Endodermal cell (in vitro differentiated cells): Measurements from ENCODE around the gene MMP7. TPM values are rescaled to one million over a fixed set of nuclear protein-coding genes. Genes with fewer than 3 reads are reported as not detected.

ENCODE experiments used
- DNase-seq: peaks from one replicate; pipeline ENCODE4 v3.0.0-alpha.2; 2017
- H3K27ac ChIP-seq: 2 replicates; pipeline ENCODE4 v1.5.1; 2013; ENCODE audit warnings: mild to moderate bottlenecking, low read depth, low read length, moderate library complexity
- H3K27me3 ChIP-seq: 2 replicates; pipeline ENCODE4 v1.6.1; 2013; ENCODE audit warnings: mild to moderate bottlenecking, low read length, moderate library complexity; ENCODE audit not compliant: insufficient read depth, control insufficient read depth, poor library complexity, severe bottlenecking
- H3K36me3 ChIP-seq: 2 replicates; pipeline ENCODE4 v1.7.0; 2013; ENCODE audit warnings: mild to moderate bottlenecking, low read length, moderate library complexity; ENCODE audit not compliant: control insufficient read depth, insufficient read depth
- H3K4me1 ChIP-seq: one replicate; pipeline ENCODE4 v1.7.0; 2013; ENCODE audit warnings: low read length; ENCODE audit not compliant: control insufficient read depth, insufficient read depth
- H3K4me3 ChIP-seq: 2 replicates; pipeline ENCODE4 v1.5.1; 2013; ENCODE audit warnings: mild to moderate bottlenecking, low read length, moderate library complexity
- H3K9ac ChIP-seq: 2 replicates; pipeline ENCODE4 v1.6.1; 2013; ENCODE audit warnings: mild to moderate bottlenecking, low read length, moderate library complexity; ENCODE audit not compliant: poor library complexity, severe bottlenecking; ENCODE audit errors: extremely low read depth
- H3K9me3 ChIP-seq: 2 replicates; pipeline ENCODE4 v1.6.1; 2013; ENCODE audit warnings: mild to moderate bottlenecking, low read length, moderate library complexity; ENCODE audit not compliant: control insufficient read depth
- H3K27ac Mint-ChIP-seq: 2 replicates; pipeline ENCODE4 v1.8.0; 2020; ENCODE audit warnings: mixed read lengths
- H3K27me3 Mint-ChIP-seq: 2 replicates; pipeline ENCODE4 v1.8.0; 2021; ENCODE audit warnings: mild to moderate bottlenecking, mixed read lengths; ENCODE audit not compliant: insufficient read depth
- H3K36me3 Mint-ChIP-seq: 2 replicates; pipeline ENCODE4 v1.8.0; 2020; ENCODE audit warnings: low read depth, mixed read lengths
- H3K4me1 Mint-ChIP-seq: 2 replicates; pipeline ENCODE4 v1.8.0; 2020; ENCODE audit warnings: mixed read lengths
- H3K4me3 Mint-ChIP-seq: 2 replicates; pipeline ENCODE4 v1.8.0; 2020; ENCODE audit warnings: mild to moderate bottlenecking, moderate library complexity, mixed read lengths
- H3K9me3 Mint-ChIP-seq: 2 replicates; pipeline ENCODE4 v1.8.0; 2020; ENCODE audit warnings: mild to moderate bottlenecking, mixed read lengths
- WGBS, 2 experiments: methylation state at CpG; one replicate each; pipeline versions ENCODE4 v1.1.5 to v1.1.7; 2013; ENCODE audit warnings: missing lambda C conversion rate in 2 of 2, mixed read lengths in 1 of 2; ENCODE audit not compliant: insufficient coverage in 1 of 2, insufficient read length in 1 of 2; 5-methylcytosine and 5-hydroxymethylcytosine counted together
- total RNA-seq, 2 donors: library from RNA; stranded (reverse); fragmentation: NEBNext Ultra II Directional in 1 of 2; extraction: Animal tissue kit (Norgen Biotek cat#: 25700) in 1 of 2; gene quantifications; 2 replicates in 1 of 2; 3 replicates in 1 of 2; pipeline ENCODE4 v1.2.1, GENCODE V29; 2021
- TF ChIP-seq, protein P1 (sequence below): fragments of 200-600 bp; sonication (generic); conservative IDR thresholded peaks from 2 replicates; pipeline ENCODE4 v1.5.0; 2021; ENCODE audit warnings: antibody characterized with exemption, mild to moderate bottlenecking

Gene MMP7
- total RNA-seq, 2 donors from 2014 or later: not detected

DNA sequence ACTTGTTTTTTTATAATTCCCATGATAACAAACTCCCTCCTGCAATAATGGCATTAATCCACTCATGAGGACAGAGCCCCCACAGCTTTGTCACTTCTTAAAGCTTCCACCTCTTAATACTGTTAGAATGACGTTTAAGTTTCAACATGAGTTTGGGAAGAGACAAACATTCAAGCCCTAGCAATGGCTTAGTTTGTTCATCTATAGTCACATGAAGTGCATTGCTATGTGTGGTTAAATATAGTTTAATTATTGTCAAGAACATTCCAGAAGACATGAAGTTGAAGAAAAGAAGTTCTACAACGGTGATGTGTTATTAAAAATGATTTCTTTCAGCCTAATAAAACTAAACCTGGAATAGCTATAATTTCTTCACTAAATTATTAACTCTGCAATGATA is 30.6 kb downstream of the MMP7 start:
- Histone ChIP-seq H3K9me3 (no peaks in the 10 kb centered on the region), H3K4me1 (peaks cover 4% of the 10 kb centered on the region), H3K9ac (no peak overlapping the region), H3K36me3 (no peaks in the 10 kb centered on the region), H3K4me3 (no peak overlapping the region), H3K27me3 (no peaks in the 10 kb centered on the region), H3K27ac (no peak overlapping the region)
- TF ChIP-seq, protein P1, sequence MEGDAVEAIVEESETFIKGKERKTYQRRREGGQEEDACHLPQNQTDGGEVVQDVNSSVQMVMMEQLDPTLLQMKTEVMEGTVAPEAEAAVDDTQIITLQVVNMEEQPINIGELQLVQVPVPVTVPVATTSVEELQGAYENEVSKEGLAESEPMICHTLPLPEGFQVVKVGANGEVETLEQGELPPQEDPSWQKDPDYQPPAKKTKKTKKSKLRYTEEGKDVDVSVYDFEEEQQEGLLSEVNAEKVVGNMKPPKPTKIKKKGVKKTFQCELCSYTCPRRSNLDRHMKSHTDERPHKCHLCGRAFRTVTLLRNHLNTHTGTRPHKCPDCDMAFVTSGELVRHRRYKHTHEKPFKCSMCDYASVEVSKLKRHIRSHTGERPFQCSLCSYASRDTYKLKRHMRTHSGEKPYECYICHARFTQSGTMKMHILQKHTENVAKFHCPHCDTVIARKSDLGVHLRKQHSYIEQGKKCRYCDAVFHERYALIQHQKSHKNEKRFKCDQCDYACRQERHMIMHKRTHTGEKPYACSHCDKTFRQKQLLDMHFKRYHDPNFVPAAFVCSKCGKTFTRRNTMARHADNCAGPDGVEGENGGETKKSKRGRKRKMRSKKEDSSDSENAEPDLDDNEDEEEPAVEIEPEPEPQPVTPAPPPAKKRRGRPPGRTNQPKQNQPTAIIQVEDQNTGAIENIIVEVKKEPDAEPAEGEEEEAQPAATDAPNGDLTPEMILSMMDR: no peak
- H3K4me1 Mint-ChIP-seq: peaks cover 6% of the 10 kb centered on the region
- no peaks in the 10 kb centered on the region for H3K9me3 Mint-ChIP-seq
- DNase-seq: no peak
- H3K36me3 Mint-ChIP-seq: no peaks in the 10 kb centered on the region
- H3K27ac Mint-ChIP-seq: no peak overlapping the region
- H3K4me3 Mint-ChIP-seq: no peak overlapping the region
- no peaks in the 10 kb centered on the region for H3K27me3 Mint-ChIP-seq
- WGBS, 2 experiments: 88% methylated on average over 1 of the region's 2 CpGs; no CpG with 5 or more reads in 1 of the 2 experiments

DNA sequence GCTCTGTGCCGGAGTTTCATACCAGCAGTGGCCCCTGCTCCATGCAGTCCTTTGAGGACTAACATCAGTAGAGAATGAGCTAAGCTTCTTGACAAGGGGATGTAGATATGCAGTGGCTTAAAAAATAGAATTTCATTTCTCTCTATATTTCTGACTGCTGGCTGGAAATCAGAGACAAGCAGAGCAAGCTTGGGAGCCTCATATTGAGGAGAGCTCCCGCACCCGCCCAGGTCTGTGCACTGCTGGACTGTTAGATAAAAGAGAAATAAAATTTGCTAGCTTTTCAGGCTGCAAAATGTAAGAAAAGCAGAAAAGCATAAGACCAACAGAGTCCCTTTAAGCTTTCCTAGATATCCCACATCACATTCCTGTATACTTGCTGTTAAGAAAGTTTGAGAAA is 31.4 kb downstream of the MMP7 start:
- Mint-ChIP-seq H3K36me3 (no peaks in the 10 kb centered on the region), H3K27me3 (no peaks in the 10 kb centered on the region), H3K27ac (no peak overlapping the region), H3K4me3 (no peak overlapping the region), H3K4me1 (peaks cover 6% of the 10 kb centered on the region), H3K9me3 (no peaks in the 10 kb centered on the region)
- Histone ChIP-seq H3K27me3 (no peaks in the 10 kb centered on the region), H3K4me3 (no peak overlapping the region), H3K9me3 (no peaks in the 10 kb centered on the region), H3K27ac (no peak overlapping the region), H3K36me3 (no peaks in the 10 kb centered on the region), H3K9ac (no peak overlapping the region), H3K4me1 (peaks cover 4% of the 10 kb centered on the region)
- 88 to 97% methylated on average over 2 to 3 of the region's 3 CpGs for WGBS, 2 experiments
- DNase-seq: no peak
- TF ChIP-seq, protein P1: no peak

DNA sequence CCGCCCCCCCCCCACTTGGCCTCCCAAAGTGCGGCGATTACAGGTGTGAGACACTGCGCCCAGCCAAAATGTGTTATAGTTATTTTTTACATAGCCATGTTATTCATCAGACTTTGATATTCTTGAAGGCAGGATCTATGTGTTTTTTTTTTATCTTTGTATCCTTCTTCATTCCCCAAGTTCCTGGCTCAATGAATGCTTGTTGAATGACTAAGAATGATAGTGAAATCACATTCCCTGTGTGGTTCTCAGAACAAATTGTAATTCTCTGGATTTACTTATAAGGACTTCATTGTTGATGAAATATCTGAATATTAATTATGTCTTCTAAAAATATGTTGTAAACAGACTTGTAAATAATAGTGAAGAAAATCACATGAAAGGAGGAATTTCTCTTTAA is 33.5 kb downstream of the MMP7 start:
- H3K27me3 ChIP-seq: no peaks in the 10 kb centered on the region
- DNase-seq: no peak
- no peaks in the 10 kb centered on the region for H3K9me3 Mint-ChIP-seq
- H3K9me3 ChIP-seq: no peaks in the 10 kb centered on the region
- H3K4me1 ChIP-seq: peaks cover 4% of the 10 kb centered on the region
- no CpG with 5 or more reads among the region's 4 CpGs for WGBS, 2 experiments
- H3K27ac ChIP-seq: no peak overlapping the region
- peaks cover 6% of the 10 kb centered on the region for H3K4me1 Mint-ChIP-seq
- H3K36me3 Mint-ChIP-seq: no peaks in the 10 kb centered on the region
- H3K27me3 Mint-ChIP-seq: no peaks in the 10 kb centered on the region
- no peak overlapping the region for H3K9ac ChIP-seq
- no peaks in the 10 kb centered on the region for H3K36me3 ChIP-seq
- H3K4me3 ChIP-seq: no peak overlapping the region
- no peak overlapping the region for H3K4me3 Mint-ChIP-seq
- no peak overlapping the region for H3K27ac Mint-ChIP-seq
- TF ChIP-seq, protein P1: no peak
